ENCODE data around the gene MRPL58.

DNA sequence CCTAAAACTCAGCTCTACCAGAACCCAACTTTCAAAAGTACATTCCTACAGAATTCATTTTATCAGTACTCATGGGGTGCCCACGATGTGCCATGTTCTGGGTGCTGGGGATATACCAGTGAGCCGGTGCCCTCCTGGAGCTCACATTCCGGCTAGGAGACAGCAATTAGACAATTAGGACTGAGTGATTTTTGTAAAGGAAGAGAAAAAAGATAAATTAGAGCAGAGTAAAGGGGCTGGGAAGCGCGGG is 449 bp upstream of the MRPL58 start:
- TF ChIP-seq SMAD1 (IDR thresholded peaks at IDR 0.05; ENCODE audit: low read depth, partially characterized antibody) (no peak), NFYA (IDR thresholded peaks at IDR 0.05; ENCODE audit: borderline replicate concordance, low read depth, low read length) (no peak), BRCA1 (IDR thresholded peaks at IDR 0.05; ENCODE audit: low read depth, low read length) (no peak)
- TF ChIP-seq, protein P1, sequence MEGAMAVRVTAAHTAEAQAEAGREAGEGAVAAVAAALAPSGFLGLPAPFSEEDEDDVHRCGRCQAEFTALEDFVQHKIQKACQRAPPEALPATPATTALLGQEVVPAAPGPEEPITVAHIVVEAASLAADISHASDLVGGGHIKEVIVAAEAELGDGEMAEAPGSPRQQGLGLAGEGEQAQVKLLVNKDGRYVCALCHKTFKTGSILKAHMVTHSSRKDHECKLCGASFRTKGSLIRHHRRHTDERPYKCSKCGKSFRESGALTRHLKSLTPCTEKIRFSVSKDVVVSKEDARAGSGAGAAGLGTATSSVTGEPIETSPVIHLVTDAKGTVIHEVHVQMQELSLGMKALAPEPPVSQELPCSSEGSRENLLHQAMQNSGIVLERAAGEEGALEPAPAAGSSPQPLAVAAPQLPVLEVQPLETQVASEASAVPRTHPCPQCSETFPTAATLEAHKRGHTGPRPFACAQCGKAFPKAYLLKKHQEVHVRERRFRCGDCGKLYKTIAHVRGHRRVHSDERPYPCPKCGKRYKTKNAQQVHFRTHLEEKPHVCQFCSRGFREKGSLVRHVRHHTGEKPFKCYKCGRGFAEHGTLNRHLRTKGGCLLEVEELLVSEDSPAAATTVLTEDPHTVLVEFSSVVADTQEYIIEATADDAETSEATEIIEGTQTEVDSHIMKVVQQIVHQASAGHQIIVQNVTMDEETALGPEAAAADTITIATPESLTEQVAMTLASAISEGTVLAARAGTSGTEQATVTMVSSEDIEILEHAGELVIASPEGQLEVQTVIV (IDR thresholded peaks at IDR 0.05; ENCODE audit: borderline replicate concordance, partially characterized antibody): no peak
- TF ChIP-seq, protein P2, sequence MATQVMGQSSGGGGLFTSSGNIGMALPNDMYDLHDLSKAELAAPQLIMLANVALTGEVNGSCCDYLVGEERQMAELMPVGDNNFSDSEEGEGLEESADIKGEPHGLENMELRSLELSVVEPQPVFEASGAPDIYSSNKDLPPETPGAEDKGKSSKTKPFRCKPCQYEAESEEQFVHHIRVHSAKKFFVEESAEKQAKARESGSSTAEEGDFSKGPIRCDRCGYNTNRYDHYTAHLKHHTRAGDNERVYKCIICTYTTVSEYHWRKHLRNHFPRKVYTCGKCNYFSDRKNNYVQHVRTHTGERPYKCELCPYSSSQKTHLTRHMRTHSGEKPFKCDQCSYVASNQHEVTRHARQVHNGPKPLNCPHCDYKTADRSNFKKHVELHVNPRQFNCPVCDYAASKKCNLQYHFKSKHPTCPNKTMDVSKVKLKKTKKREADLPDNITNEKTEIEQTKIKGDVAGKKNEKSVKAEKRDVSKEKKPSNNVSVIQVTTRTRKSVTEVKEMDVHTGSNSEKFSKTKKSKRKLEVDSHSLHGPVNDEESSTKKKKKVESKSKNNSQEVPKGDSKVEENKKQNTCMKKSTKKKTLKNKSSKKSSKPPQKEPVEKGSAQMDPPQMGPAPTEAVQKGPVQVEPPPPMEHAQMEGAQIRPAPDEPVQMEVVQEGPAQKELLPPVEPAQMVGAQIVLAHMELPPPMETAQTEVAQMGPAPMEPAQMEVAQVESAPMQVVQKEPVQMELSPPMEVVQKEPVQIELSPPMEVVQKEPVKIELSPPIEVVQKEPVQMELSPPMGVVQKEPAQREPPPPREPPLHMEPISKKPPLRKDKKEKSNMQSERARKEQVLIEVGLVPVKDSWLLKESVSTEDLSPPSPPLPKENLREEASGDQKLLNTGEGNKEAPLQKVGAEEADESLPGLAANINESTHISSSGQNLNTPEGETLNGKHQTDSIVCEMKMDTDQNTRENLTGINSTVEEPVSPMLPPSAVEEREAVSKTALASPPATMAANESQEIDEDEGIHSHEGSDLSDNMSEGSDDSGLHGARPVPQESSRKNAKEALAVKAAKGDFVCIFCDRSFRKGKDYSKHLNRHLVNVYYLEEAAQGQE (IDR thresholded peaks at IDR 0.05; ENCODE audit: low read depth, low read length): no peak
- TF ChIP-seq, protein P3, sequence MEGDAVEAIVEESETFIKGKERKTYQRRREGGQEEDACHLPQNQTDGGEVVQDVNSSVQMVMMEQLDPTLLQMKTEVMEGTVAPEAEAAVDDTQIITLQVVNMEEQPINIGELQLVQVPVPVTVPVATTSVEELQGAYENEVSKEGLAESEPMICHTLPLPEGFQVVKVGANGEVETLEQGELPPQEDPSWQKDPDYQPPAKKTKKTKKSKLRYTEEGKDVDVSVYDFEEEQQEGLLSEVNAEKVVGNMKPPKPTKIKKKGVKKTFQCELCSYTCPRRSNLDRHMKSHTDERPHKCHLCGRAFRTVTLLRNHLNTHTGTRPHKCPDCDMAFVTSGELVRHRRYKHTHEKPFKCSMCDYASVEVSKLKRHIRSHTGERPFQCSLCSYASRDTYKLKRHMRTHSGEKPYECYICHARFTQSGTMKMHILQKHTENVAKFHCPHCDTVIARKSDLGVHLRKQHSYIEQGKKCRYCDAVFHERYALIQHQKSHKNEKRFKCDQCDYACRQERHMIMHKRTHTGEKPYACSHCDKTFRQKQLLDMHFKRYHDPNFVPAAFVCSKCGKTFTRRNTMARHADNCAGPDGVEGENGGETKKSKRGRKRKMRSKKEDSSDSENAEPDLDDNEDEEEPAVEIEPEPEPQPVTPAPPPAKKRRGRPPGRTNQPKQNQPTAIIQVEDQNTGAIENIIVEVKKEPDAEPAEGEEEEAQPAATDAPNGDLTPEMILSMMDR (IDR thresholded peaks at IDR 0.05 in 2 of 3, conservative IDR thresholded peaks at IDR 0.05 in 1 of 3; ENCODE audit: control insufficient read depth in 2 of 3, extremely low read depth in 1 of 3, insufficient read depth in 1 of 3, low read depth in 3 of 3, low read length in 3 of 3): no peak
- TF ChIP-seq, protein P4, sequence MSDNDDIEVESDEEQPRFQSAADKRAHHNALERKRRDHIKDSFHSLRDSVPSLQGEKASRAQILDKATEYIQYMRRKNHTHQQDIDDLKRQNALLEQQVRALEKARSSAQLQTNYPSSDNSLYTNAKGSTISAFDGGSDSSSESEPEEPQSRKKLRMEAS (IDR thresholded peaks at IDR 0.05; ENCODE audit: low read depth, low read length): no peak

Measured in GM12878 (cell line).